ENCODE results near the gene NR5A2. TPM values are rescaled to one million over a fixed set of nuclear protein-coding genes. Genes with fewer than 3 reads are reported as not detected.

The NR5A2 gene
- total RNA-seq, 1 experiment from 2014 or later, result 4.7 TPM

- no peaks in the 10 kb centered on the region for H3K9me3 ChIP-seq (ENCODE audit: control insufficient read depth, low read depth, low read length)
- no peak overlapping the region for H2BK120ac ChIP-seq (ENCODE audit: low read depth, low read length, poor library complexity, severe bottlenecking)
- H3K18ac ChIP-seq (ENCODE audit: insufficient read length, low read depth, low read length), result no peak overlapping the region
- no peak overlapping the region for H2AFZ ChIP-seq (ENCODE audit: low read length)
- no peak overlapping the region for H2BK15ac ChIP-seq (ENCODE audit: low read depth, low read length)
- no peak overlapping the region for H2BK12ac ChIP-seq (ENCODE audit: insufficient read length, low read depth, low read length)
- H3T11ph ChIP-seq (ENCODE audit: low read length), result no peak overlapping the region
- no peaks in the 10 kb centered on the region for H3K79me1 ChIP-seq (ENCODE audit: insufficient read depth, low read depth, low read length, poor library complexity, severe bottlenecking)
- DNase-seq, result no peak
- H4K5ac ChIP-seq (ENCODE audit: insufficient read length, low read depth, low read length), result no peak overlapping the region
- H3K79me2 ChIP-seq (ENCODE audit: insufficient read depth, low read length), result no peaks in the 10 kb centered on the region
- no peak overlapping the region for H2AK5ac ChIP-seq (ENCODE audit: insufficient read length, low read length)
- no peak overlapping the region for H3K4me3 Mint-ChIP-seq
- H3K27ac ChIP-seq (ENCODE audit: insufficient read length, low read depth, low read length), result no peak overlapping the region
- no peak overlapping the region for H3K56ac ChIP-seq (ENCODE audit: insufficient read length, low read depth, low read length)
- no peaks in the 10 kb centered on the region for H3K27me3 ChIP-seq (ENCODE audit: insufficient read depth, low read length)
- peaks cover 10 to 11% of the 10 kb centered on the region in 2 experiments for H3K4me1 Mint-ChIP-seq
- H3K9me3 Mint-ChIP-seq, result no peaks in the 10 kb centered on the region
- H2BK5ac ChIP-seq (ENCODE audit: insufficient read length, low read length), result no peak overlapping the region
- no peak overlapping the region for H3K4ac ChIP-seq (ENCODE audit: low read depth, low read length)
- peaks cover 7% of the 10 kb centered on the region; the same call in 1 of the 2 replicates for H3K4me1 ChIP-seq (ENCODE audit: insufficient read depth, low read length)
- H3K23me2 ChIP-seq (ENCODE audit: insufficient read length, low read depth, low read length, poor library complexity, severe bottlenecking), result no peaks in the 10 kb centered on the region
- no peak for TF ChIP-seq CTCF (conservative IDR thresholded peaks at IDR 0.05)
- H3K9ac ChIP-seq (ENCODE audit: extremely low read depth, insufficient read length, low read length), result no peak overlapping the region
- H3K36me3 Mint-ChIP-seq (ENCODE audit: insufficient read depth in 1 of 3, low read depth in 3 of 3), result no peaks in the 10 kb centered on the region
- H3K14ac ChIP-seq (ENCODE audit: insufficient read depth, low read length), result no peak overlapping the region
- no peak overlapping the region for H2BK20ac ChIP-seq (ENCODE audit: low read depth, low read length, poor library complexity, severe bottlenecking)
- H3K4me2 ChIP-seq (ENCODE audit: insufficient read depth, insufficient read length, low read length), result no peak overlapping the region
- no peak overlapping the region for H3K23ac ChIP-seq (ENCODE audit: insufficient read length, low read depth, low read length)
- no peaks in the 10 kb centered on the region for H4K20me1 ChIP-seq (ENCODE audit: control insufficient read depth, insufficient read depth, insufficient read length)
- H3K27ac Mint-ChIP-seq, result no peak overlapping the region
- H4K8ac ChIP-seq (replicated peaks; ENCODE audit: insufficient read length, low read depth, low read length), result no peak overlapping the region
- no peak overlapping the region for H4K91ac ChIP-seq (ENCODE audit: insufficient read length, low read depth, low read length)
- H3K27me3 Mint-ChIP-seq (ENCODE audit: low read depth), result no peaks in the 10 kb centered on the region
- WGBS (ENCODE audit: extremely low coverage, insufficient read length, low lambda C conversion rate), result no CpG with 5 or more reads among the region's 4 CpGs
Observed at GRCh38 chr1:200072636-200073285, 45.3 kb downstream of the NR5A2 start.

All from H9 (cell line).